HG03575 (cell line): ENCODE results near the gene NEDD4L.

ENCODE experiments used
- ATAC-seq: cut with Tn5 transposase; IDR thresholded peaks from one replicate; pipeline ENCODE4 v1.9.1; 2021; ENCODE audit not compliant: unreplicated experiment, insufficient number of reproducible peaks, low FRiP score; ENCODE audit errors: extremely low read depth

Gene NEDD4L

DNA sequence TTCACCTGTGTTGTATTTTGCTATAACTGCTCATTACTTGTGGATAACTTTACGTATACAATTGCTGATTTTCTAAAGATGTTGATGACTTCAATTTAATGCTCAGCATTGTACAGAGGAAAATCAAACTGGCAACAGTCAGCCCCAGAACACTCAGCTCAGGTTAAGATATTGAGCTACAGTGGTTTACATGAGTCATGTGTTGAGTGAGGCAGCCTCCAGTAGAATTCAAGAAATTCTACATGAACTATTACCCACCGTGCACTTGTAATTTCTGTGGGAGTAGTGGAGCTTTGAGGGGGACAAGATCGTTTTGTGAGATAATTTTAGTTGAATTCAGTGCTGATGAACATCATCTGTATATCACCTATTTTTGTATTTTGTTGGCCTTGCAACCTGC, 292.6 kb downstream of the NEDD4L start:
- ATAC-seq = no peak

DNA sequence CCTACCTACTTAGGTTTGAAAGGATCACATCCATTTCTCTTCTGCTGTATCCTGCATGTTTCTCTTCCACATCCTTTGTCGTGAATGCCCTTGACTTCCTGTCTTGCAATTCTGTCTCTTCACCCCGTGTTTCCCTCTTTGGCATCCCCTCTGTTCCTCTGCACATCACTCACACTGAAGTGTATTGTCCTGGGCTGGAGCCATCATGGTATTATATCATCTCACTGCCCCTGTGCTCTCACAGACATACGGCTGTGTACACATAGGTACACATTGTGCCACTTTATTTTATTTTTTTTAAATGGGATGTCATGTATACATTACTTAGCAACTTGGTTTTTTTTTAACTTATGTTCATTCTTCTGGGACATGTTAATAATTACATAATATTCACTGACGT, 293.3 kb downstream of the NEDD4L start:
- no peak for ATAC-seq

DNA sequence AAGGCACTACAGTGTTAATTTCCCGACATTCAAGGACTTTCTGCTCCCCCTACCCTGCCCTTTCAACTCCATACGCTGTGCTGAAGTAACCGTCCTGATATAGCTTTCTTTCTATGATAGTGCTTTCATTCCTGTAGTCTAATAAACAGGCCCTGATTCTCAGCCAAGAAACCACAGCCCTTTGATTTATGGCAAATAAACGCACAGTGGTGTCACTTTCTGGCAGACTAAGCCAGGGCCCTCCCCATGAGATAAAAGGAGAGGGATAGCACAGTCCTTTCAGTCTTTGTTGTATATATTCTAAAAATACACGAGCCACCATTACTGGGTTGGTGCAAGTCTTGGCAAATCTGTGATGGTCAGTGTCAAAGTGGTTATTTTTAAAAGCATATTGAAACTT, 293.7 kb downstream of the NEDD4L start:
- ATAC-seq = no peak

DNA sequence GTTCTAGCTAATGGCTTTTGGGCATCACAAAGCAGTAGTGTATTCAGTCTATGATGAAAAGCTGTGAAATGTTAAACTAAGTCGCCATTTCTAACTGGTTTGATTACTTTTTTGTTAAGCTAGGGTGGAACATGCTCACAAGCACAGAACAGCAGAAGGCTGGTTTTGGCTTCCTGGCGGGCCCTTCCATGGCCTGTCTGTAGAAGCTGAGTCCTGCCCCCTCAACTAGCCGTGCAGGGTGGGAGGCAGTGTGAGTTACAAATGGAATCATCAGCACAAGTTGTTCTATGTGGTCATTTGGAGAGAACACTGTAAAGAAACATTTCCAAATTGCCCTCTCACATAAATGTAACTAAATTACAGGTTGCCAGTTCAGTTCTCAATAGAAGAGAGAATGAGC, 294.1 kb downstream of the NEDD4L start:
- ATAC-seq = no peak

DNA sequence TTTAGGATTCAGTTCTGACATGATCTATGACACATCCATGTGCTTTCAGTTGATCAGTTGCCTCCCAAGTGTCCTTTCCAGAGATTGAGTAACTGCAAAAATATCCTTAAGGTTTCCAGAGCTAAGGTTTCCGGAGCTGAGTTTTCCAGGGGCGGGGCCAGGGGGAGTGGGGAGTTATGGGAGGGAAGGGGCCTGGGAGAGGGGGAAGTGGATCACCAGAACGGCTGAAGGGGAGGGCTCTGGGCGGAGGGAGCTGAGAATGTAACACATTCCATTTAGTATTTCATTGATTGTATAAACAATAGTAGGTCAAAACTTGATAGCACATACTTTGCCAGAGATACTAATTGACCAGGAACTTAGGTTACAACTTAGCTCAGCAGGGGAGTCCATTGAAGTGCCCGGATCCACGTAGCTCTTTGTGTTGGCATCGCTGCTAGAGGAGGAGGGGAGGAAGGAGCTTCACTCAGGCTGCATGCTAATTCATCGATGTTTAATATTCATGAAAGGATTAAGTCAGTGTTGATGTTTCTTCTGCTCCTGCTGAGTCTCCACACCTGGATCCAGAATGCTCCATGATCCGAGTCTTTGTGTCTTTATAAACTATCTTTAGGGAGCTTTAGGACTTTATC, 295.1 kb downstream of the NEDD4L start:
- no peak for ATAC-seq

DNA sequence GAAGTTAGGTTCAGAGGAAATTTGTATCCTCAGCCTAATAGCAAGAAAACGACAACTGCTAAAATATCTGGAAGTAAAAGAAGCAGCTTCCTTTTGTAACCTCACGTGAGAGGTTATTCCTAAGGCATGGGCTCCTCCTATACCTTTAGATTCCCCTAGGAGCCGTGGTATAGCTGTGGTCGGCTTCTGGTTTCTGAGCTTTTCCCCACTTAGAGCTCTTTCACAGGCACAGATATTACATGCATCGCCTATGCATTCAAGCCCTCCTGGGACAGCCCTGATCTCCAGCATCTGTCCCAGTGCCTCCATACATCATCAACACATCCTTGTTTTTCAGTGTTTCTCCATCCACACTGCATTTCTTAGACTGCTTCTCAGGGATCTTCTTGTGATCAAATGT, 295.9 kb downstream of the NEDD4L start:
- no peak for ATAC-seq

DNA sequence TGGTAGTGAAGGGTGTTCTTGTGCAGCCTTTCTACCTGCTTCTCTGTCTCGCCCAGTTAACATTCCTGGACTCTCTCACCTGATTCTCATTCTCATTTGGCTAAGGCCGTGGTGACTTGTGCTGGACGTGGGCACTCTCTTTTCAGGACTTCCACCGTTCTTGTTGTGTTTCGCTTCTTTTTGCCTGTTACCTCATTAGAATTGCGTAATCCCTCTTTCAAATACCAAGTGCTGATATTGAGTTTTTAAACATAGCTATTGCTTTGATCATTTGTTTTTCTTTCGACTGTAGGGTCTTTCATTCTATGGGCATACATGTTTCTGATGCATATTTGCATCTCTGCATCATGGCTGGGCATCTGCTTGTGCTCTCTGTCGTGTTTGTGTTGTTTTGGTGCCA, 297.9 kb downstream of the NEDD4L start:
- ATAC-seq = no peak

DNA sequence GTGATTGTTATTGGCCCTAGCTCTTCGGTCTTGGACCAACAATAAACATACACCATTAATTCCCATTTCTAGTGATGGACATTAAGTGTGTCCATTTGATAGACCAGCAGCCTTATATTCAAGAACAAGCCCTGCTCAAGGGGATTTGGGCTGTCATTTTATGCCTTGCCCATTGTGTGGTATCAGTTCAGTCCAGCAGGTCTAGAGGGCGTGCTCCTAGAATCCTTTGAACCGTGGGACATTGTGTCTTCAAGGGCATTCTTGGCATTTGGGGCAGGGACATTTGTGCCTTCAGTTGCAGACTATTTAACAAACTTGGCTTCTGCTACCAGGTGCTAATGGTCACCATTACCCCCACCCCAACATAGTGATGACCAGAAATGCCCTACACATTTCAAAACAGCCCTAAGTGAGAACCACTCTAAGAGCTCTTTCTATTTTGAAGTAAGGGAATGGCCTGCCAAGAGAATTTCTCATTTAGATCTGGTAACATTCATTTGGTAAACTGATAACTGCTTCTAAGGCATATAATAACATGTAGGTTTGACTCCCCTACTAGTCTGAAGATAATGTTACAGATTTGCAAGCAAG, 300.1 kb downstream of the NEDD4L start:
- no peak for ATAC-seq

DNA sequence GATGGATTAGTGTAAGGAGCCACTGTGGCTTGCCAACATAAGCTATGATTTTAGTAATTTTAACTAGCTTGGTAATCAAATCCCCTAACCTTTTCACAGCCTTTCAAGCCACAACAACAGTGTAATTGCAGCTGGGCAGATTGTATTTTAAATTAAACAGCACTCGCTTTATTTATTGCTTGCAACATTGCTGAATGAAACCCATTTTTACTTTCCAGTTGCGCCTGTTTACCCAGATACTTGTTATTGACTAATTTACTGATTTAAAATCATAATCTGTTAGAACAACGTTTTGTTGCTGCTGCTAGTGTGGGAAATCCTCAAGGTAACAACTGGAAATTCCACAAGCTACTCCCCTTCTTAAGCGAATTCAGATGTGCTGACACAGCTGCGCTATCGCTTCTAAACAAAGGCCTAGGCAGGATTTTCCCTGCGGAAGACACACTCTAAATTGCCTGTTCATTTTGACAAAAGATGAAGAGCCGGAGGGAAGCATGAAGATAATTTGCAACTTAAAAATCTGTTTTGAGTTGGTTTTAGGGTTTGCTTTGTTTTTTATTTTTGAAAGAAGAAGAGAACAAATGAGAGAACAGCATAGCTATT, 300.9 kb downstream of the NEDD4L start:
- ATAC-seq = no peak

DNA sequence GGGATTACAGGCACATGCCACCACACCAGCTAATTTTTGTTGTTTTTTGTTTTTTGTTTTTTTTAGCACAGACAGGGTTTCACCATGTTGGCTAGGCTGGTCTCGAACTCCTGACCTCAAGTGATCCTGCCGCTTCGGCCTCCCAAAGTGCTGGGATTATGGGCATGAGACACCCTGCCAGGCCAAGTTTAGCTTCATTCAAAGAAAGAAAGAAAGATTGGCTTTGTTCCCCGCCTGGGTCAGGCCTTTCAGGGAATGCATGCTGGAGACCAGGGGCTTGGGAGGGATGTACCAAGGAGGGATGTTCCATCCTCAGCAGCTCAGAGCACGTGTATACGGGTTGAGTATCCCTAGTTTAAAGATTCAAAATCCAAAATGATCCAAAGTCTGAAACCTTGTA, 301.8 kb downstream of the NEDD4L start:
- ATAC-seq = no peak

DNA sequence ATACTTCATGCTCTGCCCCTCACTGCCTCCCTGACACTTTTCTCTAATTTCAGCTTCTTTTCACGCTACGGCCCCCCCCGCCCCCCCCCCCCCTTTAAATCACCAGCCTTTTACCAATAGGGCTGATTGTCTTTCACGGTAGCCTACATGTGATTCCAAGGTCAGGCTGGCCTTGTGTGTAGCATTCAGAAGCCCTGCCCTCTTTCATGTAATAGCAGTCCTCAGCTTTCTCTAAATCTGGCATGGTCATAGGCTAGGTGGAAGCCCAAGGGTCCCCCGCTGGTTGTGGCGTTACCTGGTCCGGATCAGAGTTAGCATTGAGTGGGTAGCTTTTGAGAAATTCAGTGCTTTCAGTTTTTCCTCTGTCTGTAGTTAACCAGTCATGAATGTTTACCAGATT, 303.1 kb downstream of the NEDD4L start:
- no peak for ATAC-seq

DNA sequence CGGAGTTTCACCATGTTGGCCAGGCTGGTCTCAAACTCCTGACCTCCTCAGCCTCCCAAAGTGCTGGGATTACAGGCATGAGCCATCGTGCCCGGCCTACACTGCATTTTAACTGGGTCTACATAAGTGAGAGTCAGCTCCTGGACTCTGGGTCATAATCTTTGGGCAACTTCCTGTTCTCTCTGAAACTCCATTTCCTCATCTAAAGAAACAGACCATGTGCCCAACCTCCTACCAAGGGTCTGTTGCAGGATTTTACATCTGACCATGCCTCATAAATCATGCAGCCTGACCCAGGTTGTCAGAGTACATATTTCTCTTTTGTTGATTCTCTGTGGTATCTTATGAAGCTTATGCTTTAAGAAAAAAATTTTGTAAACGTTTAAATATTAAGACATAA, 304.5 kb downstream of the NEDD4L start:
- no peak for ATAC-seq

DNA sequence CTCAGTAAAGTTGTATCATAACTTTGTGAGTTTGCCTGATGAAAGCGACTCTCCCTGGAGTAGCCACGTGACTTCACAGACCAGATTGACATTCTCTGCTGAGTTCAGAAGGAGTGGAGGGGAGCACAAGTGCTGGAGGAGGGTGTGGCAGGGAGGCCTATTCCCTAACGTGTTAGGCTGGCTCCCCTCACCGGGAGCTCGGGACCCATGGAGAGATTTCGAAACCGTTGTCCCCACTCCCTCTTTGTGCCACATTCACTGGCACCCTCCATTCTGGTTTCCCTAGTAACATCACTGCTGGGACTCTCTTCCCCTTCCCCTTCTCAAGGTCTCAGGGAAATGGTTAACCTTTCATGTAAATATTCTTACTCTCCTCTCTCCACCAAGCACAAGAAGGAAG, 304.9 kb downstream of the NEDD4L start:
- ATAC-seq = no peak

DNA sequence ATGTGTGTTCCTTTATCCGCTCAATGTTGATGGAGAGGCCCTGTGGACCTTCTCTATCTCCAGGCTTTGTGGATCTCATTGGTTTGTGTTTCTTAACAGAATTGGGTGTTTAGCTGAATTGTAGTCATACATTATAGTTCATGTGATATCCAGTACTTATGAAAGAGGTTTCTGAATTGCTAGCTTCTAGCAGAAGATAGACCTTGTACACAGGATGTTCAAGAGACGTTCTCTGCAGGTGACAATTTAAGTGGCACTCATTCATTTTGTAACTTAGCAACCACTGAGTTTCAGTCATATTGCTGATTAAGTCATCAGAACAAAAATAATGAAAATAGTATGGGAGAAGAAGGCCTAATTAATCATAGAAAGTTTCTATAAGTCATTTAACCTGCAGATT, 305.6 kb downstream of the NEDD4L start:
- ATAC-seq = no peak

DNA sequence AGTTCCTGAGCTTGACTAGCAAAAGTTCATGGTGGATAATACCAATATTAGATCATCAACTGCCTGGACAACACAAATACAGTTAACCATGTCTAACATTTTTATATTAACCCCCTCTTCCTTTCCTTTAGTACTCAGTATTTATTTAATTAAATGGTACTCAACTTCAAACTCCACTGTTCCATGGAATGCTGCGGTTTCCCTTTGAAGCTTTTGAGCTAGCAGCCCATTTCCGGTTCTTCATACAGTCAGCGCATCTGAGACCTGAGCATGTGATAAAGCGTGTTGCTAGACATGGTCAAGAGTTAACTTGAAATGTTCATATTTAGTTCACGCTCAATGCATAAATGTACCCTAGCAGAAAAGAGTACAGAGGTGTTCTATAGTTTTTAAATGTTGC, 306.5 kb downstream of the NEDD4L start:
- no peak for ATAC-seq

DNA sequence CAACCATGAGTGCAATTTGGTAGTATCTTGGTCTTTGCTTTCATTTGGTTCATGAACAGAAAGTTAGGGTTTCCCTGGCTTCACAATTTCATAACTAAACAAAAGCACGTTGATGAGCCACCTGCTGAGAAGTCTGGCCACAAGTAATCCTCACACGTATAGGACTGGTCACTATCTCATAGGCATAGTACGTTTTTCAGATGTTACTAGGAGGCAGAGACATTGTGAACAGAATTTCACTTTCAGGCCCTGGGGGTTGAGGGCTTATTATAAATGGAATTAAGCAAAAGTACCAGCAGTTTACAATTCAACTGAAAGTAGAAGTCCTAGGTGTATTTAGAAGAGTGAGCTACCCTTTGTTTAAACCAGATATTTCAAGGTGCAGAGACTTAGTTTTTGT, 307.8 kb downstream of the NEDD4L start:
- ATAC-seq = no peak

DNA sequence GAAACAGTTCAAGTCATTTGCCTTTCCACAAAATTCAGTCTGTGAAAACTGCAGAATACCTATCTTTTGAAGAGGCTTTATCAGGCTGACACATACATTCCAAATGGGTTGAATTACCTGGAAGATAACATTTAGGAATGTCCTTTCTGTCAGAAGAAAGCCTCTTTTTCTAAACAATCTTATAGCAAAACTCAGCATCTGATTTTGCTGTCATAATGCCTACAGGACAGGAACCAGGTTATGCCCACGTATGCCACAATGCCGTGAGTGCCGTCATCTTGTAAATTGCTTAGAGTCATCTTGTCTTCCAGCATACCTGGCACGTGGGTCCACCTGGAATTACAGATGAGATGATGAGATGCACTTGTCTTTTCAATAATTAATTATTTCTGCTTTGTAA, 309.6 kb downstream of the NEDD4L start:
- ATAC-seq = no peak

DNA sequence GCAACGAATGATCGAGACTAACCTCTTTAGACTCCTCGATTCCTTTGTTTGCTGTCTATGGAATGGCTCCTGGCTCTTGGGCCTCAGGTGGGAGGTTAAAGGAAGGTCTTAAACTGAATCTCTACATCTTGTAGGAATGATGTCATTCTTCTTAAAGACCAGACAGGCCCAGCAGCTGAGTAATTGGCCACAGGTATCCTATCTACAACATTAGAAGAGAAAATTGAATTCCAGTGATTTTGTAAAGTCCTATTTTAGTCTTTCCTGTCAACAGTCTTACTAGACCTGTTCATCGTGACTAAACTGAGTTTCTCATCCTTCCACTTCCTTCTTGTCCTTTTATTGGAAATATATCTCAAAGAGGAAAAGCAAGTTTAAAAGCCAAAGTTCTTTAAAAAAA, 310.0 kb downstream of the NEDD4L start:
- no peak for ATAC-seq

DNA sequence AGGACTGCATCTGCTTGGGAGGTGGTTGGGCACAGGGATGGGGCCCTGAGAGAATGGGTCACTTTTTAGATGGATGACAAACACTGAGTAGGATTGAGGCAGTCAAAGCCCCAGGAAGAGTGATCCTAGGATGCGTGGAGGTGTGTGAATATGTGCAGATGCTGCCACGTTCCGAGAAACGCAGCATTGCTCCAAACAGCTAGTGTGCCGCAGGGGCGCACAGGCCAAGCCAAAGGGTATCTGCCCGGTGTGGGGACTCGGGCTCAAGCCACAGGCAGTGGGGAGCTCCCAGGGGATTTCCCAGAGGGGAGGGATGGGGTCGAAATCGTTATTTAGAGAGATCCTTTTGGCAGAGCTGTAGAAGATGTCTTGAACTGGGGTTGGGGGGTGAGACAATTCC, 310.8 kb downstream of the NEDD4L start:
- no peak for ATAC-seq

DNA sequence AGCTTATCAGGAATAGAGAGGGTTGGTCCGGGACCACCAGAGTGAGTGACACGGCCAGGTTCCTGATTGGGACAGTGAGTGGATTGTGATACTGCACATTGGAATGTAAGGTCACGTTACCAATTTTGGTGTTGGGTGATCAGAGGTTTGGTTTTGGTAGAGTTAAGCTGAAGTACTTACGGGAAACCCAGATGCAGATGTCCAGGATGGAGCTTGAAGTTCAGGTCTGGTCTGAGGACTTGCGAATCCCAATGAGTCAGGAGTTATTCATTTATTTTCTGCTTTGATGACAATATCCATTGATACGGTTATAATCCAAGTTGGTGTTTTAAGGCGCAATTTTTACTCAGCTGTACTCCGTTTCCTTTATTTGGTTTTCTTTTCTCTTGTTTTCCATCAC, 311.2 kb downstream of the NEDD4L start:
- no peak for ATAC-seq

DNA sequence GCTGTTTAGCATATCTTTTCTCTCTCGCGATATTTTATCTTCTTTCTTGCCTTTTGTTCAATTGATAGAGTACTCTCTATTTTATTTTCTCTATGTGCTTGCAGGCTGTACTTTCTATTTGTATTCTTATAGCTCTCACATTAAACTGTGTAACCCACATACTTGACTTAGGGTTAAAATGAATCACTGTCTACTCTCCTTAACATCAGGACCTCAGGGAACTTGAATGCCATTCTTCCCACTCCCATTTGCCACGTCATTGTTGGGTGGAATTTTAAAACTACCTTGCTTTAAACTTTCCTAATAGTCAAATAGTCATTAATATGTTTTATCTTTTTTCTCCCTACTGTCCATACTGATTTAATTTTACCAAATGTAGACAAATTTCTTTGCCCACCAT, 315.2 kb downstream of the NEDD4L start:
- ATAC-seq = no peak
